GM19193 (cell line): ENCODE measurements around the gene PPP2R5C.
A peak's percentile ranks its signal among the peaks of the same experiment; 100 is the strongest.

ENCODE experiments used
- POLR2A ChIP-seq: IDR thresholded peaks from 4 replicates; pipeline ENCODE4 v1.6.1; 2011; ENCODE audit not compliant: insufficient read depth, insufficient read length; ENCODE audit errors: extremely low read depth

Gene PPP2R5C

DNA sequence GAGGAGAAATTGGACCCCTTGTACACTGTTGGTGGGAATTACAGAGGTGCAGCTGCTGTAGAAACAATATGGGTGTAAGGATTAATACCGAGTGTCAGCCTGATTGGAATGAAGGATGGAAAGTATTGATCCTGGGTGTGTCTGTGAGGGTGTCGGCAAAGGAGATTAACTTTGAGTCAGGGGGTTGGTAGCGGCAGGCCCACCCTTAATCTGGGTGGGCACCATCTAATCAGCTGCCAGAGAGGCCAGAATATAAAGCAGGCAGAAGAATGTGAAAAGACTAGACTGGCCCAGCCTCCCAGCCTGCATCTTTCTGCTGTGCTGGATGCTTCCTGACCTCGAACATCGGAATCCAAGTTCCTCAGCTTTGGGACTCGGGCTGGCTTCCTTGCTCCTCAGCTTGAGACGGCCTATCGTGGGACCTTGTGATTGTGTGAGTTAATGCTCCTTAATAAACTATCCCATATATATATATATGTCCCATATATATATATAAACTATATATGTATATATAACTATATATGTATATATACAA, 38.4 kb upstream of the PPP2R5C start:
- no peak for TF ChIP-seq POLR2A

GRCh38 chr14:101726295-101726953, 35.1 kb upstream of the PPP2R5C start:
- TF ChIP-seq POLR2A: no peak

DNA sequence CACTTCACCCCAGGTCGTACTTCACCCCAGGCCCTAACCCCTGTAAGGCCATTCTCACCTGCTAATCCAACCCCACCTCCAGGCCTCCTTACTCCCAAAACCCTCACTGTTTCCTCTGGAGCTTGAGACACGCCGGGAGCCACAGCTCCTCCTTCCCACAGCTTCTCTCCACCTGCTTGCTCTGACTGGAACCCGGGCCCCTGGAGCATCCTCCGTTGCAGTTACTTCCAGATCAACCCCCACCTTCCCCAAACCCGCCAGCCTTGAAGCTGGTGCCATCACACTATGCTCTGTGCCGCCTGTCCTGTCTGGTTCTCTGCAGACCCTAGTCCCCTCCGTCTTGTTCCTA, 34.6 kb upstream of the PPP2R5C start:
- TF ChIP-seq POLR2A: no peak

GRCh38 chr14:101727611-101728366, 33.7 kb upstream of the PPP2R5C start:
- no peak for TF ChIP-seq POLR2A

DNA sequence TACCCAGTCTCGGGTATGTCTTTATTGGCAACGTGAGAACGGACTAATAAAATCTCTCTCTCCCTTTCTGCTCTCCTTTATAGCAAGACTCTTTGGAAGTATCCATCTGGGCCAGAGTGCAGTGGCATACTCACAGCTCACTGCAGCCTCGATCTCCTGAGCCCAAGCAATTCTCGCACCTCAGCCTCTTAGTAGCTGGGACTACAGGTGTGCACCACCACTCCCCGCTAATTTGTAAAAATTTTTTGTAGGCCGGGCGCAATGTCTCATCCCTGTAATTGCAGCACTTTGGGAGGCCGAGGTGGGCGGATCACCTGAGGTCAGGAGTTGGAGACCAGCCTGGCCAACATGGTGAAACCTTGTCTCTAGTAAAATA, 33.2 kb upstream of the PPP2R5C start:
- no peak for TF ChIP-seq POLR2A

- no peak for TF ChIP-seq POLR2A
These were observed 32.1 kb upstream of the PPP2R5C start for GRCh38 chr14:101729382-101729781.

GRCh38 chr14:101730626-101731186, 30.8 kb upstream of the PPP2R5C start:
- no peak for TF ChIP-seq POLR2A

GRCh38 chr14:101731187-101732080, 30.1 kb upstream of the PPP2R5C start:
- peak; percentile 37 for TF ChIP-seq POLR2A

DNA sequence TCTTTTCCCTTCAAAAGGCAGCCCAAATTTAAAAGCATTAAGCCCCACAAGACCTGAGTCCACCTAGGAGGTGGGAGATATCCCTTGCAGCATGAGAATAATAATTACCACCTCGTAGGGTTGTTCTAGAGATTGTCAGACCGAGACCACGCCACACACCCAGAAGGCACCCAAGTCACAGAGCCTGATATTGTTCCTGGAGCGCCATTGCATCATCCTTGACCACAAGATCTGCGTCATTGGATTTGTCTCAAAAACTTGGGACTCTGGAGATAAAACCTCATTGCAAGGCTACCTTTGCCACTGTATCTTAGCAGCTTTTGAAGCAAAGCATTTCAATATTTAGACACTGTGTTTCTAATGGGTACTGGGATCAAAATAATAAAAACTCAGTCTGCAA, 29.4 kb upstream of the PPP2R5C start:
- no peak for TF ChIP-seq POLR2A

GRCh38 chr14:101733211-101733610, 28.3 kb upstream of the PPP2R5C start:
- no peak for TF ChIP-seq POLR2A

GRCh38 chr14:101734246-101734847, 27.2 kb upstream of the PPP2R5C start:
- no peak for TF ChIP-seq POLR2A

GRCh38 chr14:101735453-101735852, 26.1 kb upstream of the PPP2R5C start:
- TF ChIP-seq POLR2A: no peak

- TF ChIP-seq POLR2A: no peak
These were observed 25.4 kb upstream of the PPP2R5C start for GRCh38 chr14:101736071-101736470.

GRCh38 chr14:101736585-101736984, 24.9 kb upstream of the PPP2R5C start:
- TF ChIP-seq POLR2A: no peak
